Kidney tubule cell (primary cell): ENCODE results near the gene NACA2.
"Not testable (repeated sequence)": the region's sequence is repeated elsewhere in the genome, so short reads cannot be mapped to it uniquely, and the experiment has no call there.

Experiments used
- DNase-seq: peaks from one replicate; pipeline ENCODE4 v3.0.0-alpha.2; 2018; ENCODE audit warnings: low spot score

The NACA2 gene

GRCh38 chr17:61575352-61575975 is 15.6 kb downstream of the NACA2 start:
- no peak for DNase-seq

GRCh38 chr17:61574542-61575351 is 16.3 kb downstream of the NACA2 start:
- DNase-seq, result peak; percentile 24

- not testable (repeated sequence) for DNase-seq
Measured at GRCh38 chr17:61572547-61572946, 18.5 kb downstream of the NACA2 start.

GRCh38 chr17:61571624-61572023 is 19.4 kb downstream of the NACA2 start:
- DNase-seq, result no peak

GRCh38 chr17:61570118-61570517 is 20.9 kb downstream of the NACA2 start:
- no peak for DNase-seq

- not testable (repeated sequence) for DNase-seq
Measured at GRCh38 chr17:61569525-61569924, 21.5 kb downstream of the NACA2 start.

- peak; percentile 2 for DNase-seq
Measured at GRCh38 chr17:61568219-61569072, 22.6 kb downstream of the NACA2 start.

GRCh38 chr17:61567045-61567802 is 23.8 kb downstream of the NACA2 start:
- no peak for DNase-seq

- not testable (repeated sequence) for DNase-seq
Measured at GRCh38 chr17:61566448-61566847, 24.6 kb downstream of the NACA2 start.

- DNase-seq, result not testable (repeated sequence)
Measured at GRCh38 chr17:61565850-61566249, 25.2 kb downstream of the NACA2 start.

- DNase-seq, result no peak
Measured at GRCh38 chr17:61565213-61565612, 25.8 kb downstream of the NACA2 start.

- DNase-seq, result no peak
Measured at GRCh38 chr17:61562287-61562686, 28.7 kb downstream of the NACA2 start.

GRCh38 chr17:61561354-61561753 is 29.7 kb downstream of the NACA2 start:
- no peak for DNase-seq

- DNase-seq, result no peak
Measured at GRCh38 chr17:61560071-61560470, 30.9 kb downstream of the NACA2 start.

GRCh38 chr17:61556224-61557188 is 34.5 kb downstream of the NACA2 start:
- no peak for DNase-seq

- DNase-seq, result no peak
Measured at GRCh38 chr17:61555127-61555566, 35.9 kb downstream of the NACA2 start.

GRCh38 chr17:61554209-61554608 is 36.8 kb downstream of the NACA2 start:
- DNase-seq, result no peak

- DNase-seq, result not testable (repeated sequence)
Measured at GRCh38 chr17:61552560-61552959, 38.5 kb downstream of the NACA2 start.

GRCh38 chr17:61551255-61551742 is 39.7 kb downstream of the NACA2 start:
- peak; percentile 34 for DNase-seq

GRCh38 chr17:61547113-61547512 is 43.9 kb downstream of the NACA2 start:
- DNase-seq, result no peak
